ENCODE results near the gene DNAJB14.
"Not testable (repeated sequence)": the region's sequence is repeated elsewhere in the genome, so short reads cannot be mapped to it uniquely, and the experiment has no call there.

DNAJB14 gene
- total RNA-seq, result 38.3 to 134 (median 74.8) reads per million in 17 experiments

DNA sequence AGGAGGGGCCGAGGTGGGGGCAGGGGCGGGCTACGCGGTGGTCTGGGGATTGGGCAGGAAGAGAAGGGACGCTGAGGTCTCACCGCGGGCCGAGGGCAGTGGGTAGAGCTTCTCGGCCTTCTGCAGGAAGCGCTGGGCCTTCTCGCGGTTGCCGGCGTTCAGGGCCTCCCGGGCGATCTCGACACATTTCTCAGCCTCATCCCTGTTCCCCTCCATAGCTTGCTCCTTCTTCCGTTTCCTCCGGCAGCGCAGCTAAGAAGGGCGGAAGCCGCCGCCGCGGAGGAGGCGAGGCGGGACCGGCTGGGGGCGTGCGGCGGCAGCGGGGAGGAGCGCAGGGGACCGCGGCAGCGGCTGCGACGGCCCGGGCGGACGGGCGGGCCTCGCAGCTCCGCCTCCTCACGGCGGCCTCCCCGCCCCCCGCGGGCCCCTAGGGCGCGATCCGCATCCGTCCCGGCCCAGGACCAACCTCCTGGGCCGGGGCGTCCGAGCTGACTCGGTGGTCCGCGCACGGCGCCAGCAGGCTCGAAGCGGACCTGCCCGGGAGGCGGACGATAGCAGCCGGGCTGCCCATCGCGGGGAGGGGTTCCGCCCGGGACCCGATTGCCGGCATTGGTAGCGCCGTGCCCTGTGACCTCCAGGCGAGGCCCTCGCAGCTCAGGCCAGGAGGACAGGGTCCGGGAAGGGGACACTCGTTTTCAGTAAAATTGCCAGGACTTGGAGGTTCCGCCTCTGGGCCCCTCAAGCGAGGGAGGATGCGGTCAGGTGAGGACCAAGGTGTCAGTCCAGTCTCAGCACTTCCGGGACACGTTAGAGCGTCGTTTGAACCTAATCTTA, at the start of gene DNAJB14:
Gene DNAJB14 (minus strand): TSS at position 263 of the 834 bp plus-strand sequence. CDS start 47 bp downstream, at position 216.
- DNase-seq, result peak; percentile 84 to 95 (median 90)

DNA sequence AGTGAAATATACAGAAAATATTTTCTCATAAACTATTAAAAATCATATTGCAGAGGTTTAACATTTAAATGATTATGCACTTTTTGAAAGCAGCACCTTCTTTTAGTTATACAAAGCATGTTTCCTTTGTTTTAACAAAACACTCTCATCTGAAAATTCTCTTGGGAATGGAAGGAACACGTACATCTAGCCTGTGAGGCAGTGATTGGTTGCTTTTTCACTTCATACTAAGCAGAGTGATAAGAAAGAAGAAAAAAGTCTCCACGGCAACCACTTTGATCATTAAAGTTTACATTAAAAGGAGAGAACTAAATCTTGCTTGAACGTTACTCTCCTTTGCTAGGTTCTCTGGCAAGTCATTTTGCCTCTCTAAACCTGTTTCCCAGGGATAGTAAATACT, 45.3 kb upstream of the DNAJB14 start:
- DNase-seq, result no peak

DNA sequence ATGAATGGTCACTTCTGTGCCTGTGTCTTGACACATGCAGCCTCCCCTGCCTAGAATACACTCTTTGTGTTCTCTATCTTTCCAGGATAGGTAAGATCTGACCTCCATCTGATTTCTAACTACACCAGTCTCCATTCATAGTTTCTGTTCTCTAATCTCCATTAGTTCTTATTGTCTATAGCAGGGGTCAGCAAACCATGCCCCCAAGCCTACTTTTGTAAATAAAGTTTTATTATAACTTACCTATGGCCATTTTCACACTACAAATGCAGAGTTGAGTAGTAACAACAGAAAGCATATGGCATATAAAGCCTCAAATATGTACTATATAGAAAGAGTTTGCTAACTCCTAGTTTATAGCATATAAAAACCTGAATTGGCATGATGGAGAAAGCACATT, 41.3 kb upstream of the DNAJB14 start:
- no peak for DNase-seq

DNA sequence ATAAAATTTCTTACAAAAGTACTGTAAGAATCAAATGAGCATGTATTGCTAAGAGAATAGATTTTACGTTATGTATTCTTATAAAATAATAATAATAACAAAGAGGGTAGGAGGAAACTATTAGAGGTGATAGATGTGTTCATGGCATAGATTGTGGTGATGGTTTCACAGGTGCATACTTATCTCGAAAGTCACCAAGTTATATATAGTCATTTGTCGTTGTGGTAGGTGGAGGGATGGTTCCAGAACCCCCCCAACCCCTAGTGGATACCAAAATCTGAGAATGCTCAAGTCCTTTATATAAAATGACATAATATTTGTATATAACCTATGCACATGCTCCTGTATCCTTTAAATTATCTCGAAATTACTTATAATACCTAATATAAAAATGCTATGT, 40.4 kb upstream of the DNAJB14 start:
- no peak for DNase-seq

DNA sequence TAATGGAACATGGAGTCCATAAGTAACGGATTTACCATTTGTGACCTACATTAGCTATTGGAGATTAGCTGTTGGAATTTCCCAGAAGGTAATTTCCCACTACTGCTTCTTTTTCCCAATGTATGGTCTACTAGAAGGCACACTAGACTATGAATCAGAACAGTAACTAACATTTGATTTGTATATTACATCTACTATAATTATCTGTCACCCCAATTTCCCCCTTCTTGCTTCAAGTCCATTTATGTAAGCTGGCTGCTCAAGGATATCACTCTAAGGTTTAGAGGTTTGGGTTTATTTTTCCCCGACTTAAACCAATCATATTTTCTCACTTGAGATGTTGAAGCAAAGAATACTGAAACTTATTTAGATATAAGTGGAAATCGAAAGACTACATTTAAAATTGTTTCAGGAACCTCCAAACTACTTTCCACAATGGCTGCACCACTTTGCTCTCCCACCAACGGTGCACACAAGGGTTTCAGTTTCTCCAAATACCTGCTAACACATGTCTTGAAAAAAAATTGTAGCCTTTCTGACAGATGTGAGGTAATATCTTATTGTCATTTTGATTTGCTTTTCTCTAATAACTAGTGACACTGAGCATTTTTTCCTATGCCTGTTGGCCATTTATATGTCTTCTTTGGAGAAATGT, 37.0 kb upstream of the DNAJB14 start:
- no peak for DNase-seq

DNA sequence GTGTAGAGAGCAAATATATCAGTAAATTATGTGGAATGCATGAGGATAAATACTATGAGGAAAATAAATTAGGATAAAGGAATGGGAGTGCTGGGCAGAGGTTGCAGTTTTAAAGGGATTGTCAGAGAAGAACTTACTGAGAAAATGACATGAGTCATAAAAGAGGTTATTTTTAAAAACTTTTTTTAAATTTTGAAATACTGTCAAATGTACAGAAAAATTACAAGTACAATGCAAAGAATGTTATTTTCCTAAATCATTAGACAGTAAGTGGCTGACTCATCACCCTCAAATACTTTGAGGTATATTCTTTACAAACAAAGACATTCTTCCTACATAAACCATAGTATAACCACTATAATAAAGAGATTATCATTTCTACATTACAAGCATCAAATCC, 33.5 kb upstream of the DNAJB14 start:
- DNase-seq, result no peak

DNA sequence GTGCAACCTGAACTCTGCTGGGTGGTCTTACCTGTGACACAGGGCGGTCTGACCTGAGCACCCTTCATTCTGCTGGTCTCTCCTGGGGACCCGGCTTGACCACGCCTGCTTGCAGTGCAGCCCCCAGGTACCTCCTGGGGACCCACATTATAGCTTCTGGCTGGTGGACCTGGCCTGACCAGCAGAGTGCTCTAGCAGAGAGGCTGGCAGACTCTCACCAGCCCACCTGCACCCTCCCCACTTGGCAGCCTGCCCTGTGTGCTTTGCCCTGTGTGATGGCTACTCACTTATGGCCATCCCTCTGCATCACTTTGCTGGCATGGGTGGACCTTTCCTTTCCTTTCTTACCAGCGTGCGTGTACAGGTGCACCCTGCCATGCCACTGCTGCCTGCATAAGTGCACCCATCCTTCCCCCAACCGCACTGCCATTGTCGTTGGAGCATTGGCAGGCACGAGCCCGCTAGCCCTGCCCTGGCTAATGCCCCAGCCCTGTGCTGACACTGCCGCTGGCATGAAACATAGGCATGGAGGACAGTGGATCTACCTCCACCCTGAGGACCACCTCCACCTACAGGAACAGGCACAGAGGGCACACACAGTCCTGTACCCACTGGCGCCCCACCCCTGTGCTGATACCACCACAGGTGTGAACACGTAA, 25.2 kb upstream of the DNAJB14 start:
- no peak for DNase-seq

DNA sequence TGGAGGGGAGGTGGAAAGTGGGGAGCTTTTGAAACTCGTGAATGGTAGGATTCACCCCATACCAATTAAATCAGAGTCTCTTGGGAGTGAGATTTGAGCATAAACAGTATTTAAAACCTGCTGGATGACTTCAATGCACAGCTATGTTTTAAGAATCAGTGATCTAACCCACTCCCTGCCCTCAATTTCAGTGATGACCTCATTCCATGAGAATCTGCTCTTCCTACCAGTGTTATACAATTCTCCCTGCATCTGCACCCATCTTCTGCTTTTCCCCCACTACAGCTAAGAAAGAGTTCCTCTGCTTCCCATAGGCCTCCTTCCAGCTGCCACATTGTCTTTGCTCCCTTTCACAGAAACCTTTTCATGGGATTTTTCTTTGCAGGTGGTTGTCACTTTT, 21.9 kb upstream of the DNAJB14 start:
- peak in 2 of 4 experiments; percentile 4 to 8 for DNase-seq

DNA sequence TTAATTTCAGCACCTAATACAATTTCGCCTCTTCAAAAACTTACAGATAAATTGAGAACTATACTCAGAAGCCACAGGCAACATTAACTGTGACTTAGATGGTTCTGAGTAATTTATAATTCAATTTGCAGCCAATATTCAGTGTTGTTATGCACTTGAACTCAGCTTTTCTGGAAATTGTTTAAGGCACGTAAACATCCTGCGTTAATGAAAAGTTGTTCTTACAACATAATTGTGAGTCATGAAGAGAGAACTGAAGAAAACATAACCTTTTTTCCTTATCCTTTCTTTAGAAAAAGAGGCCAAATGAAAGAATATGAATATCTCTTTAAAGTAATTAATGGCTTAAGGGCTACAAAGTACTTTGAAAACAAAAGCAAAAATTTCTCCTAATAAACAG, 20.3 kb upstream of the DNAJB14 start:
- no peak for DNase-seq

DNA sequence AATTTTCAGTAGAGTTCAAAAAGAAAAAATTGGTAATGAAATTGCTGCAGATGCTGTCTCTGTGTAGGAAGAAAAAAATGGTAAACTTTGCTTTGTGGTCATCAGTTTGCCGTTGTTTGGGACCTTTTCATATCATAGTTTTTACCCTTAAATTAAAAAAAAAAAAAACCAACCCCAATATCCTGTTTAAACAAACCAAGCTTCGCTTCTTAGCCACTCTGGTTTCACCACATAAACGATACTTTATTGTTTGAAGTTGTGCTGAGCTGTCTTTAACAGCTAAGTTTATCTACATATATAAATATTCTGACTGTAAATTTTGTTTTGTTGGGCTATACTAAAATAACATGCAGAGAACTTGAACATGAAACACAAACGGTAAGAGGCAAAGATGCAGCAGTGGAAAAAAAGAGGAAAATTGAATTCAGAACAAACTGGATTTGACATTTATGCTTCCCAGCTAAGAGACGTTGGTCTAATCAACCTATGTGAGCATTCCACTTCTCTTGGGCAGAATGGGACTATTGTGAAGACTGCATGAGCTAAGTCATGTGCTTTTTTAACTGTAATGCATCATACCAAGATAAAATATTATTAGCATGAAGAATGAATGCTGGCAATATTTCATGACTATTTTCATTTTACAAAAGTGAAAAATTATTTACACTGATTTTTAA, 19.4 kb upstream of the DNAJB14 start:
- DNase-seq, result no peak

DNA sequence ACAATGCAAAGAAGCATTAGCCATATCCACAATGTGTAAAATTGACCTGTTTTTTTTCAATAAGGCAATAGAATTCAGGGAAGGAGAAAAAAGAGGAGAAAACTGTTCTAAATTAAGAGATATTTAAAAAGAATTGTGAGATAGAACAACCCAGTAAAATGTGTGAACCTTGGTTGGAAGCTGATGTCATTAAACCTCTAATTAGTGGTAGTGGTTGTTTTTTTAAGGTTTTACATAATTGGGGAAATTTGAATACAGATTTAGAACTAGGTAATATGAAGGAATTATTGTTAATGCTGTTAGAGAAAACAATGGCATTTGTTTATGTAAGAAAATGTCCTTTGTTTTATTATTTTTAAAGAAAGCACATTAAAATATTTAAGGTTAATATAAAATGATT, 18.8 kb upstream of the DNAJB14 start:
- no peak for DNase-seq

DNA sequence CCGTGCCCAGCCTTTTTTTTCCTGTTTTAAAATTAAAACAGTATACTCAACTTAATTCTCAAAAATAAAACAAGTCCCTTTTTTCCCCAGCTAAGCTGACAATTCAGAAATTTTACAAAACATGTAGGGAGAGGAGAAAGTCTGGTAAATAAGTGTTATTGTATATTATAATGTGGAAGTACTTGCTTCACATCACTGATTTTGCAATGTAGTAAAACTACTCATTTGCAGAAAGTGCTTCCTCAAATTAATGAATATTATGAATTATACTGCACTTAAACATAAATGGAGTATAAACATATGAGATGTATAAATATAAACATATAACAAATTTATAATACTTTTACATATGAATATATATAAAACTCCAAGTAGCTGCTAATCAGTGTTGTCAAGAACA, 15.3 kb upstream of the DNAJB14 start:
- DNase-seq, result peak in 2 of 4 experiments; percentile 60 to 66

DNA sequence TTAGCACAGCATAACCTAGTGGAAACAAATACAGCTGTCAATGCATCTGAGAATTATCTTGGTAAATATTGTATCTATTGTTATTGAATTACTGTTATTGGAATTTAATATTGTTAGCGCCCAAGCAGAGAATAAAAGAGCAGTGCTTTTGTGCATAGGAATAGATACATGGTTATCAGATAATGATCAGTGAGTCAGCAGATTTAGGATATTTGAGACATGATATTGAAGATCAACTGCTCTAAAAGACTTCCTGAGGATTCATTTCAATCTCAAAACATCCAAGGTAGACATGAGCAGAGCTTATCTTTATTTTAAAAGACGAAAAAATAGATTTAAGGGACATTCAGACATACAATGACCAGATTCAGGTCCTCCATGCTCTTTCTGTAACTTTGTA, 14.2 kb upstream of the DNAJB14 start:
- no peak for DNase-seq

DNA sequence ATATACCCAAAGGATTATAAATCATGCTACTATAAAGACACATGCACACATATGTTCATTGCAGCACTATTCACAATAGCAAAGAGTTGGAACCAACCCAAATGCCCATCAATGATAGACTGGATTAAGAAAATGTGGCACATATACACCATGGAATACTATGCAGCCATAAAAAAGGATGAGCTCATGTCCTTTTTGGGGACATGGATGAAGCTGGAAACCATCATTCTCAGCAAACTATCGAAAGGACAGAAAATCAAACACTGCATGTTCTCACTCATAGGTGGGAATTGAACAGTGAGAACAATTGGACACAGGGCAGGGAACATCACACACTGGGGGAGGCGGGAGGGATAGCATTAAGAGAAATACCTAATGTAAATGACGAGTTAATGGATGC, 11.8 kb upstream of the DNAJB14 start:
- not testable (repeated sequence) for DNase-seq

DNA sequence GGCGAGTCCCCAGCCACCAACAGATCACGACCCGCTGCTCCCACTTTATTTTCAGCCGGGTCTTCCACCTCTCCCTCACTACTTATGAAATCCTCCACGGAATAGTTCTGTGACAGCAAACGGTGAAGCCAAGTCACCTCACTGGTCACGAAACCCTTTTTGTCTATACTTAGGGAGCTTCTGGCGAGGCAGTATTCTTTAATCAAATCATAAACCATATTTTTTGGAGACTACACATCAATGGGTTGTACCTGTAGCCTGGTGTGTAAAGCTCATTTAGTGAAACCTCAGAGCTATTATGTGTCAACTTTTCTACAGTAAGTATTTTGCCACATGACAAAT, 4.5 kb upstream of the DNAJB14 start:
- DNase-seq, result no peak

DNA sequence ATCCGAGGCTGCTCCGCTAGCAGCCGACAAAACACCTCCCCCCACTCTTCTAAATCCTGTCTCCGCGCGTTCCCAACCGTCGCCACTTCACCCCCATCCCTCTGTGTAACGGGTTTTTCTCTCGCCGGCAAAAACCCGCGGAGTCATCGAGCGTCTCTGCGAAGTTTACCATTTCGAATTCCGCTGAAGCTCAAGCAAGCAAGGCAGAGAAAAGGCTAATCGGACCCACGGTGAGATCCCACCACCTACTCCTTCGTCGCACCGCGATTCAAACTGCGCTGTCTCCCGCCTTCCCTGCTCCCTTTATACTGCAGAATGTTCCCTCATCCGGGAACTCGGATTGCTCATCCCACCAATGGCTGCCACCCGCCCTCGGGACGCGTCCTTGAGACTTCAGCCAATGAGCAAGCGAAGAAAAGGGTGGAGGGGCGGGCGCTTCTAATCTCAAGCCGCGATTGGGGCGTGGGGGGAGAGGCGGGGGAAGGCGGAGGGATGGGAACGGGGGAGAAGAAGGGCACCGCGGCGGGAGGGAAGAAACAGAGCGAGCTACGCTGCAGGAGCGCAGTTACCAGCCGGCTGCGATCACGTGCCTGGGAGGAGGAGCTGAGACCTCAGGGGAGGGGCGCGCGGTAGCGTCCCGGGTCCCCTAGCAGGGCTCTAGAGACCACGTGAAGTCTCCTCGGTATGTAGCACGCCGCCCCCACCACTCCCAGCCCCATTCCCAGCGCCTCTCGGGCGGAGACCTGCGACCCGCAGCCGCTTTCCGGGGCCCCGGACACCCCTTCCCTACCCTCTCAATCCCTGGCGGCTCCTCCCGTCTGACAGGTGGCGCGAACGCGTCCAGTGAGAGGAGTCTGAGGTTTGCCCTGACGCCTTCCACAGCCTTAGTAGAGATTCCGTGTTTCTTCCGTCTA, 3.8 kb upstream of the DNAJB14 start, which contains the start of gene H2AZ1:
Gene H2AZ1 (minus strand): TSS at position 277 of the 914 bp plus-strand sequence. CDS start 105 bp downstream, at position 172.
- peak; percentile 99 to 100 (median 99) for DNase-seq

DNA sequence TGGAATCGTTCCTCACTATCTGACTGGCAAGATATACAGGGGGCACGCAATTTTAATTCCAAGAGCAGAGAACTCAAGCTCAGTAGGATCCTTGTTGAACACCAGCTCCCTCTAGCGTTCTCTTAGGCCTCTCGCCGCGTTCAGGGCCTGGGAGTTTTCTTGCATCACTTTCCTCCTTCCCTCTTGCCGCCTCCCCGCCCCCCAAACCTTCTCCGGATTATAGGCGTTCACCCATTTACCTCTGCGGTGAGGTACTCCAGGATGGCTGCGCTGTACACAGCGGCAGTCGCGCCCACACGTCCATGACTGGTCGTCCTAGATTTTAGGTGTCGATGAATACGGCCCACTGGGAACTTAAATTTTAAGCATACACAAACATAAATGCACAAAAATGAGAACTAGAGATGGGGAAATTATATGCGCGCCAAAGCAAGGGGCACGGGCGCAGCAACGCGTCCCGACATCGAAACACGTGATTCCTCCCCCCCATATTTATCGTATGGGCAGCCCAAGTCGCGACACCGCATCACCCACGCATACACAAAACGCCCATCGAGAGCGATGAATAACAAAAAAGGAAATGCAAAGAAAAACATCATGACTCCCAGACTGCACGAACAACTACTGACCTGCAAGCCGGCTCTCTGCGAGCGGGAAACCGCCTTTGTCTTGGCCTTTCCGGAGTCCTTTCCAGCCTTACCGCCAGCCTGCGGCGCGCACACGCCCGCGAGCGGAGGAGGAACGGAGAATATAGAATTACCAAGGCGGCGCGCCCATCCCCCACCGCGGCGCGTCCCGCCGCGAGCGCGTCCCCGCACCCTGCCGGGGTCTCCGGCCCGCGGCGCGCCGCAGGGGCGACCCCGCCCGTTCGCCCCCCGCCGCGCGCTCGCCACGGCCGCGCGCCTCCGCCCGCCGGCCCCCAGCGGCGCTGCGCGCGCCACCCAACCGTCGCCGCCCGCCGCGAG, 2.9 kb upstream of the DNAJB14 start:
- peak; percentile 92 to 97 (median 94) for DNase-seq

DNA sequence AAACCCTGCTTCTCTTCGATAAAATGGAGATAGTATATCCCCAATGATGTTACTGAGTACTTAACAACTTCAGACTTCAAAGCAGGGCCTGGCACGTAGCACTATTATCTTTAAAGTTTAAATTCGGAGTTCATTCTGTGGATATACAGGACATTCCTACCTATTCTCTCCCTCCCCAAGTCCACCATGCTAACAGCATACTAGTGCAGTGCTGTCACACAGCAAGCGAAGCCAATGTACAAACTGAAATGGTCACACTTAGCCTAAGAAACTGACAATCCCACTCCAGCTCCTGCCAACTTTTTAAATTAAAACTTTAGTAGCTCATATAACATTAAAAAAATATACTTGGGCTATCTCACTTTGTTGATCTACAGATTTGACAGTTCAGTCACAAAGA, 1.2 kb upstream of the DNAJB14 start:
- DNase-seq, result peak in 1 of 4 experiments; percentile 5

DNA sequence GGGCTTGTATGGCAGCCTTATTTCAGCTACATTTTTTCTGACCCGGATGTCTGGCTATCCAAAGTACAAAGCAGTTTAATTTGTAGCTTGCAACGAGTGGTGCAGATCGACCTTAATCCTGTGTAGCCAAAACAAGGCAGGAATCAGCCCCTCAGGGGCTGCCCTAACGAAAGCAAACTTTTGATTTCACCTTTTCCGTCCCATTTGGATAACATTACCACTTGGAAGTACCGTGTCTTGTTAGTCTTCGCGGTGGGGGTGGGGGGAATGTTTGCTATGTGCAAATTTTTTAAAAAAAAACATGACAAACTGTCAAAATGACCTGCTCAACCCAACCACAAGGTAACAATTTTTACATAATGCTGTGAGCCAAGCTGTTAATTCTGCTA, 766 bp upstream of the DNAJB14 start:
- DNase-seq, result peak in 1 of 4 experiments; percentile 2

DNA sequence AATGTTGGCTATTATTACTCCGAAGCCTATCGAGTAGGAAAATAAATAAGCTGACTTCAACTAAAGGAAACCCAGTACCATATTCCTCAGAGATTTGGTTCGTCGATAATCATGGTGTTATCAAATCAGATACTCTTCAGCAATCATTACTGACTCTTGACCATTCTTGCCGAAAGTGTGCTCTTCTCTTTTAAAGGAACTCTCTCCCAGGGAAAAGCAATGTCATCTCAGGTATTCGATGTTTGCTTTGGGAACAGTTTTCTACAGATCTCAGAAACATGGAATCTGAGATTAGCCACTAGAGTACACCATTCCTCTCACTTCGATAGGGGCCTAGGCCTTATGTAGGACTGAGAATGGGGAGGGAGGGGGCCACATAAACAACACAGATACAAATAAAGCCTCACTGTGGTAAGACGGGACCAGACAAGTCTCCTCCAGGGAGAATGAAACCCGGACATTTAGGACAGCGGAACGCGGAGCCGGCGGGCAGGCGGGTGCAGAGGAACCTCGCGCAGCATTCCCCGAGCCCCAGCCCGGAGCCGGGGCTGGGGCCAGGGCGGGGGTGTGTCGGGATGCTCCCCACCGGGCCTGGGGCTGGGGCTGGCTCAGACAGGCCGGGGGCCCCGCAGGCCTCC, 581 bp downstream of the DNAJB14 start:
- peak; percentile 28 to 64 (median 47) for DNase-seq

All from suppressor macrophage (primary cell).